Tibial nerve (tissue), 4 donors: ENCODE results near the gene APOC1.

Experiments
- CTCF ChIP-seq, 5 experiments: fragments of 200-600 bp in 3 of 5; fragments of 450-650 bp in 2 of 5; sonication (generic) in 3 of 5; IDR thresholded peaks; one replicate each; pipeline ENCODE4 v1.5.1; 2016 to 2019; ENCODE audit warnings: antibody characterized with exemption in 5 of 5, mild to moderate bottlenecking in 3 of 5, moderate library complexity in 2 of 5
- EP300 ChIP-seq, 2 donors: sonication (generic); formaldehyde crosslinking; IDR thresholded peaks; one replicate each; pipeline ENCODE4 v1.6.1; 2017; ENCODE audit warnings: antibody characterized with exemption in 2 of 2, mild to moderate bottlenecking in 1 of 2
- POLR2A ChIP-seq, 2 donors: fragments of 450-650 bp; IDR thresholded peaks; one replicate each; pipeline ENCODE4 v1.6.1; 2017; ENCODE audit warnings: antibody characterized with exemption in 2 of 2, mild to moderate bottlenecking in 2 of 2, moderate library complexity in 2 of 2

- no peak for TF ChIP-seq EP300 (IDR thresholded peaks at IDR 0.05)
- TF ChIP-seq CTCF (IDR thresholded peaks at IDR 0.05) = no peak
- no peak for TF ChIP-seq POLR2A (IDR thresholded peaks at IDR 0.05)
Observed at GRCh38 chr19:44889830-44890365, 24.5 kb upstream of the APOC1 start.
